ENCODE data around the gene LETMD1. TPM values are rescaled to one million over a fixed set of nuclear protein-coding genes. Genes with fewer than 3 reads are reported as not detected.

The LETMD1 gene
- total RNA-seq, result 10 to 100 TPM; 88.7 to 89.0 TPM

GRCh38 chr12:51047655-51048540 lies at the start of gene LETMD1:
LETMD1 (plus strand) TSS chr12:51048327; CDS start chr12:51048357, 30 bp downstream.
- peak; percentile 95 for DNase-seq
- Mint-ChIP-seq H3K9me3 (no peaks in the 10 kb centered on the region), H3K36me3 (ENCODE audit: low read depth) (peaks cover 17% of the 10 kb centered on the region), H3K27me3 (ENCODE audit: low read depth) (no peaks in the 10 kb centered on the region), H3K4me3 (peak within 1 kb of the TSS; percentile 93), H3K4me1 (ENCODE audit: low read depth) (peaks cover 34% of the 10 kb centered on the region), H3K27ac (peak within 1 kb of the TSS; percentile 93)
- CTCF ChIA-PET, result interaction anchor here (0.7 to 2.4 kb wide), 5 partner anchors 8 to 294 kb away, joined by 3 to 8 read pairs (median 3); partner anchors contain the start of gene POU6F1
- intact Hi-C loops (cut with micrococcal nuclease), result loop anchor here (1.0 to 5.0 kb wide), 10 partner anchors 23 to 293 kb away; partner anchors contain the start of genes CSRNP2, DAZAP2, POU6F1 and TFCP2

GRCh38 chr12:50999093-50999492 lies 49.0 kb upstream of the LETMD1 start:
- Mint-ChIP-seq H3K4me3 (no peak overlapping the region), H3K4me1 (ENCODE audit: low read depth) (peaks cover 17% of the 10 kb centered on the region), H3K9me3 (no peaks in the 10 kb centered on the region), H3K36me3 (ENCODE audit: low read depth) (peaks cover 41% of the 10 kb centered on the region), H3K27ac (no peak overlapping the region), H3K27me3 (ENCODE audit: low read depth) (no peaks in the 10 kb centered on the region)
- CTCF ChIA-PET, result no interaction called here
- no peak for DNase-seq
- intact Hi-C loops (cut with micrococcal nuclease), result no loop called here

GRCh38 chr12:51000245-51000644 lies 47.9 kb upstream of the LETMD1 start:
- Mint-ChIP-seq H3K4me1 (ENCODE audit: low read depth) (peaks cover 17% of the 10 kb centered on the region), H3K9me3 (no peaks in the 10 kb centered on the region), H3K27me3 (ENCODE audit: low read depth) (no peaks in the 10 kb centered on the region), H3K27ac (peak overlapping the region; percentile 11), H3K4me3 (no peak overlapping the region), H3K36me3 (ENCODE audit: low read depth) (peaks cover 39% of the 10 kb centered on the region)
- CTCF ChIA-PET, result interaction anchor here (0.6 kb wide), 1 partner anchor 89 kb away, joined by 3 read pairs; no protein-coding TSS in a partner anchor
- intact Hi-C loops (cut with micrococcal nuclease), result no loop called here
- peak; percentile 32 for DNase-seq

GRCh38 chr12:51001799-51002198 lies 46.3 kb upstream of the LETMD1 start:
- Mint-ChIP-seq H3K36me3 (ENCODE audit: low read depth) (peaks cover 33% of the 10 kb centered on the region), H3K4me3 (no peak overlapping the region), H3K9me3 (no peaks in the 10 kb centered on the region), H3K27me3 (ENCODE audit: low read depth) (no peaks in the 10 kb centered on the region), H3K27ac (no peak overlapping the region), H3K4me1 (ENCODE audit: low read depth) (peaks cover 17% of the 10 kb centered on the region)
- CTCF ChIA-PET, result interaction anchor here (0.6 to 1.4 kb wide), 3 partner anchors 19 to 32 kb away, joined by 3 to 4 read pairs (median 3); no protein-coding TSS in a partner anchor
- intact Hi-C loops (cut with micrococcal nuclease), result no loop called here
- no peak for DNase-seq

GRCh38 chr12:51004504-51004903 lies 43.6 kb upstream of the LETMD1 start:
- Mint-ChIP-seq H3K9me3 (no peaks in the 10 kb centered on the region), H3K4me3 (no peak overlapping the region), H3K36me3 (ENCODE audit: low read depth) (peaks cover 30% of the 10 kb centered on the region), H3K27me3 (ENCODE audit: low read depth) (no peaks in the 10 kb centered on the region), H3K4me1 (ENCODE audit: low read depth) (peaks cover 23% of the 10 kb centered on the region), H3K27ac (no peak overlapping the region)
- intact Hi-C loops (cut with micrococcal nuclease), result no loop called here
- CTCF ChIA-PET, result no interaction called here
- no peak for DNase-seq

GRCh38 chr12:51005030-51005429 lies 43.1 kb upstream of the LETMD1 start:
- Mint-ChIP-seq H3K27me3 (ENCODE audit: low read depth) (no peaks in the 10 kb centered on the region), H3K9me3 (no peaks in the 10 kb centered on the region), H3K4me1 (ENCODE audit: low read depth) (peaks cover 24% of the 10 kb centered on the region), H3K4me3 (no peak overlapping the region), H3K36me3 (ENCODE audit: low read depth) (peaks cover 28% of the 10 kb centered on the region), H3K27ac (no peak overlapping the region)
- intact Hi-C loops (cut with micrococcal nuclease), result no loop called here
- no peak for DNase-seq
- CTCF ChIA-PET, result no interaction called here

GRCh38 chr12:51005671-51006070 lies 42.5 kb upstream of the LETMD1 start:
- DNase-seq, result no peak
- CTCF ChIA-PET, result interaction anchor here (1.2 to 2.6 kb wide), 2 partner anchors 22 to 24 kb away, joined by 3 to 10 read pairs; no protein-coding TSS in a partner anchor
- no peaks in the 10 kb centered on the region for H3K27me3 Mint-ChIP-seq (ENCODE audit: low read depth)
- H3K4me3 Mint-ChIP-seq, result no peak overlapping the region
- no peaks in the 10 kb centered on the region for H3K9me3 Mint-ChIP-seq
- peaks cover 24% of the 10 kb centered on the region for H3K4me1 Mint-ChIP-seq (ENCODE audit: low read depth)
- H3K27ac Mint-ChIP-seq, result no peak overlapping the region
- peaks cover 22% of the 10 kb centered on the region for H3K36me3 Mint-ChIP-seq (ENCODE audit: low read depth)
- intact Hi-C loops (cut with micrococcal nuclease), result no loop called here

GRCh38 chr12:51008329-51009055 lies 39.6 kb upstream of the LETMD1 start:
- CTCF ChIA-PET, result interaction anchor here (0.5 to 0.6 kb wide), 2 partner anchors 78 to 459 kb away, joined by 3 read pairs; no protein-coding TSS in a partner anchor
- intact Hi-C loops (cut with micrococcal nuclease), result loop anchor here (1.0 kb wide), 1 partner anchor 17 kb away; no protein-coding TSS in a partner anchor

GRCh38 chr12:51009056-51009440 lies 39.1 kb upstream of the LETMD1 start:
- Mint-ChIP-seq H3K4me3 (peak overlapping the region; percentile 19), H3K36me3 (ENCODE audit: low read depth) (peaks cover 16% of the 10 kb centered on the region), H3K27ac (peak overlapping the region; percentile 69), H3K9me3 (no peaks in the 10 kb centered on the region), H3K4me1 (ENCODE audit: low read depth) (peaks cover 51% of the 10 kb centered on the region), H3K27me3 (ENCODE audit: low read depth) (no peaks in the 10 kb centered on the region)
- DNase-seq, result peak; percentile 83
- CTCF ChIA-PET, result interaction anchor here (0.5 to 1.1 kb wide), 4 partner anchors 17 to 459 kb away, joined by 3 to 4 read pairs (median 3); partner anchors contain the start of gene SLC11A2
- intact Hi-C loops (cut with micrococcal nuclease), result loop anchor here (1.0 kb wide), 1 partner anchor 16 kb away; no protein-coding TSS in a partner anchor

More at GRCh38 chr12:51008329-51009055, 39.6 kb upstream of the LETMD1 start:
- Mint-ChIP-seq H3K4me3 (peak overlapping the region; percentile 19), H3K4me1 (ENCODE audit: low read depth) (peaks cover 47% of the 10 kb centered on the region), H3K27ac (peak overlapping the region; percentile 69), H3K27me3 (ENCODE audit: low read depth) (no peaks in the 10 kb centered on the region), H3K9me3 (no peaks in the 10 kb centered on the region), H3K36me3 (ENCODE audit: low read depth) (peaks cover 18% of the 10 kb centered on the region)
- DNase-seq, result no peak

- no peak for DNase-seq
- Mint-ChIP-seq H3K27ac (no peak overlapping the region), H3K4me1 (ENCODE audit: low read depth) (peaks cover 51% of the 10 kb centered on the region), H3K27me3 (ENCODE audit: low read depth) (no peaks in the 10 kb centered on the region), H3K36me3 (ENCODE audit: low read depth) (peaks cover 9% of the 10 kb centered on the region), H3K9me3 (no peaks in the 10 kb centered on the region), H3K4me3 (no peak overlapping the region)
- intact Hi-C loops (cut with micrococcal nuclease), result no loop called here
- CTCF ChIA-PET, result interaction anchor here (0.6 to 1.5 kb wide), 2 partner anchors 10 to 160 kb away, joined by 3 to 4 read pairs; no protein-coding TSS in a partner anchor
Observed at GRCh38 chr12:51011955-51012354, 36.2 kb upstream of the LETMD1 start.

GRCh38 chr12:51012570-51013236 lies 35.4 kb upstream of the LETMD1 start:
- no peak for DNase-seq
- Mint-ChIP-seq H3K36me3 (ENCODE audit: low read depth) (peaks cover 5% of the 10 kb centered on the region), H3K27me3 (ENCODE audit: low read depth) (no peaks in the 10 kb centered on the region), H3K27ac (no peak overlapping the region), H3K4me1 (ENCODE audit: low read depth) (peaks cover 52% of the 10 kb centered on the region), H3K4me3 (no peak overlapping the region), H3K9me3 (no peaks in the 10 kb centered on the region)
- intact Hi-C loops (cut with micrococcal nuclease), result no loop called here
- CTCF ChIA-PET, result interaction anchor here (0.6 to 1.5 kb wide), 4 partner anchors 9 to 618 kb away, joined by 3 to 4 read pairs (median 3); no protein-coding TSS in a partner anchor
